Fibroblast of lung (primary cell): ENCODE results near the gene SPINK4. TPM values are rescaled to one million over a fixed set of nuclear protein-coding genes. Genes with fewer than 3 reads are reported as not detected.

Experiments
- DNase-seq, 2 donors: peaks; one replicate each; pipeline versions ENCODE4 v3.0.0 to v3.0.0-alpha.2; 2010; ENCODE audit warnings: low read depth in 2 of 2
- H2AFZ ChIP-seq: 2 replicates; pipeline ENCODE4 v1.5.1; 2012; ENCODE audit warnings: low read length, control low read depth, inconsistent platforms
- H3K27ac ChIP-seq: 2 replicates; pipeline ENCODE4 v1.5.1; 2011; ENCODE audit warnings: low read length, control low read depth; ENCODE audit not compliant: insufficient read depth
- H3K27me3 ChIP-seq: 2 replicates; pipeline ENCODE4 v1.5.1; 2011; ENCODE audit warnings: mild to moderate bottlenecking, low read length; ENCODE audit not compliant: control insufficient read depth, insufficient read depth
- H3K36me3 ChIP-seq: 2 replicates; pipeline ENCODE4 v1.5.1; 2011; ENCODE audit warnings: low read length; ENCODE audit not compliant: control insufficient read depth, insufficient read depth
- H3K4me1 ChIP-seq: 2 replicates; pipeline ENCODE4 v1.5.1; 2011; ENCODE audit warnings: low read length; ENCODE audit not compliant: control insufficient read depth, insufficient read depth; ENCODE audit errors: extremely low read depth
- H3K4me2 ChIP-seq: 2 replicates; pipeline ENCODE4 v1.5.1; 2011; ENCODE audit warnings: low read length, control low read depth; ENCODE audit not compliant: insufficient read depth; ENCODE audit errors: extremely low read depth
- H3K4me3 ChIP-seq, 4 experiments: fragments of 200-600 bp in 1 of 4; sonication (generic) in 1 of 4; replicated peaks in 1 of 4; 2 replicates each; pipeline ENCODE4 v1.5.1; 2011 to 2016; ENCODE audit warnings: low read length in 4 of 4, low read depth in 3 of 4, mild to moderate bottlenecking in 3 of 4, control low read depth in 2 of 4, inconsistent platforms in 1 of 4, mixed read lengths in 1 of 4; ENCODE audit not compliant: insufficient read depth in 1 of 4; ENCODE audit errors: control extremely low read depth in 1 of 4
- H3K79me2 ChIP-seq: 2 replicates; pipeline ENCODE4 v1.5.1; 2012; ENCODE audit warnings: mild to moderate bottlenecking, low read length, inconsistent platforms; ENCODE audit not compliant: control insufficient read depth, insufficient read depth
- H3K9ac ChIP-seq: 2 replicates; pipeline ENCODE4 v1.5.1; 2011; ENCODE audit warnings: mild to moderate bottlenecking, low read length, control low read depth; ENCODE audit not compliant: insufficient read depth
- H3K9me3 ChIP-seq: 2 replicates; pipeline ENCODE4 v1.5.1; 2012; ENCODE audit warnings: low read depth, low read length; ENCODE audit not compliant: control insufficient read depth, insufficient read depth
- H4K20me1 ChIP-seq: 2 replicates; pipeline ENCODE4 v1.5.1; 2011; ENCODE audit warnings: low read length; ENCODE audit not compliant: control insufficient read depth, insufficient read depth; ENCODE audit errors: extremely low read depth
- CTCF ChIP-seq, 2 donors: IDR thresholded peaks in 1 of 2; conservative IDR thresholded peaks in 1 of 2; 1 replicate in 1 of 2; 2 replicates in 1 of 2; pipeline ENCODE4 v1.5.1; 2011 to 2012; ENCODE audit warnings: low read length in 2 of 2, control low read depth in 1 of 2, inconsistent platforms in 1 of 2, low read depth in 1 of 2, mild to moderate bottlenecking in 1 of 2
- EZH2 ChIP-seq: IDR thresholded peaks from 2 replicates; pipeline ENCODE4 v1.5.1; 2012; ENCODE audit warnings: low read length, control low read depth, mild to moderate bottlenecking; ENCODE audit errors: missing control alignments
- polyA plus RNA-seq, 2 donors: library from polyadenylated mRNA; depleted of rRNA in 1 of 2; stranded (reverse) in 1 of 2; unstranded in 1 of 2; fragments of >200 nt; gene quantifications; 2 replicates each; pipeline ENCODE4 v1.2.1, GENCODE V29; 2011 to 2012; ENCODE audit warnings: missing spikeins in 1 of 2
- total RNA-seq: library from RNA; depleted of rRNA; stranded (reverse); fragments of >200 nt; gene quantifications from 2 replicates; pipeline ENCODE4 v1.2.1, GENCODE V29; 2014

The SPINK4 gene
- total and polyA plus RNA-seq, 2 donors (not counting 1 experiment from before 2014, with no cell fraction given): not detected

- H3K27me3 ChIP-seq: no peaks in the 10 kb centered on the region
- peak overlapping the region; percentile 91 to 99 (median 94) for H3K4me3 ChIP-seq
- peaks cover 2% of the 10 kb centered on the region for H3K4me1 ChIP-seq
- peak in 1 of 2 donors; percentile 25 for DNase-seq
- H3K4me2 ChIP-seq: peak overlapping the region; percentile 85
- no peaks in the 10 kb centered on the region for H3K9me3 ChIP-seq
- TF ChIP-seq EZH2: no peak
- no peak for TF ChIP-seq CTCF (conservative IDR thresholded peaks at IDR 0.05 in 1 of 2, IDR thresholded peaks at IDR 0.05 in 1 of 2; ENCODE audit: low read depth in 1 of 2, low read length in 2 of 2)
- peaks cover 6% of the 10 kb centered on the region for H3K36me3 ChIP-seq
- H3K9ac ChIP-seq: peak overlapping the region; percentile 84
- no peaks in the 10 kb centered on the region for H4K20me1 ChIP-seq
- peak overlapping the region; percentile 91 for H2AFZ ChIP-seq
- H3K27ac ChIP-seq: peak overlapping the region; percentile 84
- peaks cover 32% of the 10 kb centered on the region for H3K79me2 ChIP-seq
These were observed 24.1 kb downstream of the SPINK4 start for GRCh38 chr9:33264003-33264472.

DNA sequence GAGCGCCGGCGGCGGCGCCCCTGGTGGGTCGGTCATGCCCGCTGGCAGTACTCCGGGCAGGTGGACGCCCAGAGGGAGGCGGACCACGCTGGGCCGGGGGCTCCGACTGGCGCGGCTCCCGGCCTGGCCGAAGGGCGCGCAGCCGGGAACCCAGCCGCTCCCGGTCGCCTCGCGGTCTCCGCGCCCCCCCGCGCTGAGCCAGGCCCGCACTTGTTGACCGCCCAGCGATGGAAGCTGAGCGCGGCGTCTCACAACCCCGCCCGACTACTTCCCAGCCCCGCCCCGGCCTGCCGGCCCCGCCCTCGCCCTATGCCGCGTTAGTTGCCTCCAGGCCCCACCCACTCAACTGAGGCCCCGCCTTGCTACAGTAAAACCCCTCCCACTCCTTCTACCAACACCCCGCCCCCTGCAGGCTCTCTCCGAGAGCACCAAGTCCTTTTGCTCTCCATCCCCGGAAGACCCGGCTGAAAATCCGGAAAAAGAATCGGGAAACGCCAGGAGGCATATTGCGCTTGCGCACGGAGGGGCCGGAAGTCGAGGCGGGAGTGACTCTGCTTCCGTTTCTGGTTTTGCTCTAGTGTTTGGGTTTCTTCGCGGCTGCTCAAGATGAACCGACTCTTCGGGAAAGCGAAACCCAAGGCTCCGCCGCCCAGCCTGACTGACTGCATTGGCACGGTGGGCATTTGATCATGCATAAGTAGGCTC lies 24.7 kb downstream of the SPINK4 start, which contains the start of the genes BAG1 and CHMP5:
BAG1 (minus strand) TSS at position 236 of the 705 bp plus-strand sequence.
CHMP5 (plus strand) TSS at position 577 of the 705 bp plus-strand sequence; CDS start at position 607, 30 bp downstream.
- peak; percentile 98 to 99 for DNase-seq

More for the DNA sequence above, 24.7 kb downstream of the SPINK4 start, which contains the start of the genes BAG1 and CHMP5:
- H3K4me2 ChIP-seq: peak within 1 kb of the TSS; percentile 85
- peak within 1 kb of the TSS; percentile 92 to 99 (median 96) for H3K4me3 ChIP-seq
- peaks cover 2% of the 10 kb centered on the region for H3K4me1 ChIP-seq
- H2AFZ ChIP-seq: peak within 1 kb of the TSS; percentile 91
- peaks cover 6% of the 10 kb centered on the region for H3K36me3 ChIP-seq
- peaks cover 32% of the 10 kb centered on the region for H3K79me2 ChIP-seq
- no peaks in the 10 kb centered on the region for H3K9me3 ChIP-seq
- H3K9ac ChIP-seq: peak within 1 kb of the TSS; percentile 85
- H4K20me1 ChIP-seq: no peaks in the 10 kb centered on the region
- TF ChIP-seq CTCF (conservative IDR thresholded peaks at IDR 0.05 in 1 of 2, IDR thresholded peaks at IDR 0.05 in 1 of 2; ENCODE audit: low read depth in 1 of 2, low read length in 2 of 2) (peak; percentile 30 to 36), EZH2 (no peak)
- no peaks in the 10 kb centered on the region for H3K27me3 ChIP-seq
- H3K27ac ChIP-seq: peak within 1 kb of the TSS; percentile 96
